Measurements from ENCODE around the gene TKT. TPM values are rescaled to one million over a fixed set of nuclear protein-coding genes. Genes with fewer than 3 reads are reported as not detected.

The TKT gene
- total RNA-seq, 1 donor from 2014 or later, result 564 TPM

DNA sequence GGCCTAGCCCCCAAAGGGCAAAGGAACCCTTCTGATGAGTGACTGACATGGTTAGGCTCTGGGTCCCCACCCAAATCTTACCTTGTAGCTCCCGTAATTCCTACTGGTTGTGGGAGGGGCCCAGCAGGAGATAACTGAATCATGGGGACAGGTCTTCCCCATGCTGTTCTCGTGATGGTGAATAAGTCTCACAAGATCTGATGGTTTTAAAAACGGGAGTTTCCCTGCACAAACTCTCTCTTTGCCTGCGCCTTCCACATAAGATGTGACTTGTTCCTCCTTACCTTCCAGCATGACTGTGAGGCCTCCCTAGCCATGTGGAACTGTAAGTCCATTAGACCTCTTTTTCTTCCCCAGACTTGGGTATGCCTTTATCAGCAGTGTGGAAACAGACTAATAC is 16.9 kb downstream of the TKT start:
- no peaks in the 10 kb centered on the region for H3K36me3 Mint-ChIP-seq (ENCODE audit: low read depth)
- peaks cover 20% of the 10 kb centered on the region for H3K4me1 Mint-ChIP-seq
- H3K27ac Mint-ChIP-seq (ENCODE audit: unreplicated experiment), result no peak overlapping the region
- H3K27me3 Mint-ChIP-seq (ENCODE audit: low read depth), result no peaks in the 10 kb centered on the region
- H3K4me3 Mint-ChIP-seq, result no peak overlapping the region
- no peak for DNase-seq (ENCODE audit: low read depth, low spot score)
- H3K9me3 Mint-ChIP-seq, result no peaks in the 10 kb centered on the region
- TF ChIP-seq, protein P1, sequence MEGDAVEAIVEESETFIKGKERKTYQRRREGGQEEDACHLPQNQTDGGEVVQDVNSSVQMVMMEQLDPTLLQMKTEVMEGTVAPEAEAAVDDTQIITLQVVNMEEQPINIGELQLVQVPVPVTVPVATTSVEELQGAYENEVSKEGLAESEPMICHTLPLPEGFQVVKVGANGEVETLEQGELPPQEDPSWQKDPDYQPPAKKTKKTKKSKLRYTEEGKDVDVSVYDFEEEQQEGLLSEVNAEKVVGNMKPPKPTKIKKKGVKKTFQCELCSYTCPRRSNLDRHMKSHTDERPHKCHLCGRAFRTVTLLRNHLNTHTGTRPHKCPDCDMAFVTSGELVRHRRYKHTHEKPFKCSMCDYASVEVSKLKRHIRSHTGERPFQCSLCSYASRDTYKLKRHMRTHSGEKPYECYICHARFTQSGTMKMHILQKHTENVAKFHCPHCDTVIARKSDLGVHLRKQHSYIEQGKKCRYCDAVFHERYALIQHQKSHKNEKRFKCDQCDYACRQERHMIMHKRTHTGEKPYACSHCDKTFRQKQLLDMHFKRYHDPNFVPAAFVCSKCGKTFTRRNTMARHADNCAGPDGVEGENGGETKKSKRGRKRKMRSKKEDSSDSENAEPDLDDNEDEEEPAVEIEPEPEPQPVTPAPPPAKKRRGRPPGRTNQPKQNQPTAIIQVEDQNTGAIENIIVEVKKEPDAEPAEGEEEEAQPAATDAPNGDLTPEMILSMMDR (conservative IDR thresholded peaks at IDR 0.05), result no peak

DNA sequence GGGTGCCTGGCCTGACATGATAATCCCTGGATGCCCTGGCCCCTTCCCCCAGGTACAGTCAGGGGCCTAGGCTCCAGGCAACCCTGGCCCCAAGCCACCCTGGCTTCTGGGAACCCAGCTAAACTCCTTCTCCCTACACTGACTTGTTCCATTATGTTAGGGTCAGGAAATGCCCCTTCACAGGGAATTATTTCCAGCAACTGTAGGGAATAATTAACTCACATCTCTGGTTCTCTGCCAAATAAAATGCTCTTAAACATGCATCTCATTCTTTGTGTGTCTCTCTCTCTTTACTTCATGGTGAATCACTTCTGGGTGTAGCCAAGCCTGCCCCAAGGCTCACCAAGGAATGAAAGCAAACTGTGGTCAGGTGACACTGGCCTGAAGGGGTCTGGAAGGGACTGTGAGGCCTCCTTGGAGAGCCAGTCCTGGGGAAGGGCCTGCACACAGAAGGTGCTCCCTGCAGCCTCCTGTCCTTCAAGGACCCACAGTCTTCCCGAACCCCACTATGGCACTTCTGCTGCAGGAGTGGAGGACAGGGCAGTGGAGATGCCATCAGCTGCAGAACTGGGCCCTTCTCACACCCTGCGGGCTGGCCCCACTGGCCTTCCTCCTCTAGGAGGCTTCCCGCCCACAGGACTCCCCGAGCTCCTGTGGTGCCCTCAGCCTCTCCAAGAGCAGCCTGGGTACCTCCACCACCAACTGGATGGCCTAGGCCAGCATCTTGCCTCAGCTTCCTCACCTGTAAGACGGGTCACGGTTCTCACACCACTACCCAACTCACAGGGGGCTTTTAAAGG is 17.6 kb downstream of the TKT start:
- Mint-ChIP-seq H3K4me3 (no peak overlapping the region), H3K27ac (ENCODE audit: unreplicated experiment) (peak overlapping the region; percentile 57), H3K9me3 (no peaks in the 10 kb centered on the region)

DNA sequence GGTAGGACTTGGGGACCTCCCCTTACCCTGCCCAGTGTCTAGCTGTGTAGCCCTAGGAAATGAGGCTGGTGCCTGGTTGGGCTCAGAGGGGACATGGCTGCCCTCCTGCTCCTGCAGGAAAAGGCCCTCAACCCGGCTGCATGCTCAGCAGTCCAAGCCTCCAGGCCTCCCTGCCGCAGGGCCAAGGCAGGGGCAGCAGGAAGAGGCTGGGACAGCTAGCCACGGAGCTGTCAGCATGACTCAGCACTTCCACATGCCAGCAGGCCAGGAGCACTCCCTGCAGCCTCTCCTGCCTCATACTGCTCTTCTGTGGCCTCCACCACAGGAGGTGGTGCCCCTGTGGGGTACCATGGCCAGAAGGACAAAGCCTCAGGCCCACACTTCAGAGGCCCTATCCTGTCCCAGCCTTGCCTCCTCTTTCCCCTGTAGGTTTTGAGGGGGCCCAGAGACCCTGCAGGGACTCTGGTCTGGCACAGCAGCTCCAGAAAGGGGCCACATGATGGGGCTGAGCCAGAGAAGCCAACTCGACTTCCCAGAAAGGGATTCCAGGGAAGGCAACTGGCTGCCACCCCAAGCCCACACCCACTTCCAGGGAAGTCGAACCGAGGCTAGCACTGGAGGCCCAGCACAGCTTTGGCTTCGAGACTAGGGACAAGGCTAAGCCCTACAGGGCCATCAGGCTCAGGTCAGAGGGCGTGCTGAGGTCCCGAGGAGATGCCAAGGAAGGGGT is 19.5 kb downstream of the TKT start:
- H3K36me3 Mint-ChIP-seq (ENCODE audit: low read depth), result no peaks in the 10 kb centered on the region
- DNase-seq (ENCODE audit: low read depth, low spot score), result no peak
- H3K27ac Mint-ChIP-seq (ENCODE audit: unreplicated experiment), result peak overlapping the region; percentile 71

More for the DNA sequence above, 17.6 kb downstream of the TKT start:
- Mint-ChIP-seq H3K27me3 (ENCODE audit: low read depth) (no peaks in the 10 kb centered on the region), H3K4me1 (peaks cover 14% of the 10 kb centered on the region), H3K36me3 (ENCODE audit: low read depth) (no peaks in the 10 kb centered on the region)
- TF ChIP-seq, protein P1 (conservative IDR thresholded peaks at IDR 0.05), result no peak
- no peak for DNase-seq (ENCODE audit: low read depth, low spot score)

DNA sequence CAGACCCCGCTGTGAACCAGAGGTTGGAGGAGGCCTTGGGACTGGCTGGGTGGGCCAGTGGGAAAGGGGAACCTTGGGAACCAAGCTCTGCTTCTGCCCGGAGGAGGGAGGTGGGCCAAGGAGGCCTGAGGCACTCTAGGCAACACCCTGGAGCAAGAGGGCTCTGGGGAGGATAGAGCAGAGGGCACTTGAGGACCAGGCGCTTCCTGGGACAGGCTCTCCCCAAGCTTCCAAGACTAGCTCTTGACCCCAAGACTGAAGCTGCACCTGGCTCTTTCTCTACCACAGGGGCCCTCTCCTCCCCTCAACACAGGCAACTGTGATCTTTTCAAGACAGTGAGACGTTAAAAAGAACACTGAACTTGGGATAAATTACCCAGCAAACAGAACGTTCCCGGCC is 20.3 kb downstream of the TKT start:
- no peaks in the 10 kb centered on the region for H3K27me3 Mint-ChIP-seq (ENCODE audit: low read depth)

More for the DNA sequence above, 19.5 kb downstream of the TKT start:
- H3K27me3 Mint-ChIP-seq (ENCODE audit: low read depth), result no peaks in the 10 kb centered on the region
- TF ChIP-seq, protein P1 (conservative IDR thresholded peaks at IDR 0.05), result no peak
- H3K4me3 Mint-ChIP-seq, result no peak overlapping the region
- H3K9me3 Mint-ChIP-seq, result no peaks in the 10 kb centered on the region
- H3K4me1 Mint-ChIP-seq, result peaks cover 4% of the 10 kb centered on the region

DNA sequence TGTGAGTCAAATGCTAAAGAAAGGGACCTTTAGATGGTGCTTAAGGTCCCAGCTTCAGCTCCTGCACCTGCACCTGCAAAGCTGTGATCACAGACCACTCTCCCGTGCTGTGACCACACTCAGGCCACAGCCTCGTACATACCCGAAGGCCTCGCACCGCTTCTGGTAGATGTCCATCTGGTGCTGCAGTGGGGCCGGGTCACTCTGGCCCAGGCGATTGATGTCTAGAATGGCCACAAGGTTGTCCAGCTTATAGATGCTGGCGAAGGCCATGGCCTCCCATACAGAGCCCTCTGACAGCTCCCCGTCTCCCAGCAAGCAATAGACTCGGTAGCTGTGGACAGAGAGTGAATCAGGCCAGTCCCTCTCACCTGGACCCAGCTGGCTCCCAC is 21.0 kb downstream of the TKT start:
- Mint-ChIP-seq H3K9me3 (no peaks in the 10 kb centered on the region), H3K27me3 (ENCODE audit: low read depth) (no peaks in the 10 kb centered on the region), H3K4me3 (no peak overlapping the region), H3K4me1 (peaks cover 4% of the 10 kb centered on the region), H3K36me3 (ENCODE audit: low read depth) (no peaks in the 10 kb centered on the region), H3K27ac (ENCODE audit: unreplicated experiment) (no peak overlapping the region)
- DNase-seq (ENCODE audit: low read depth, low spot score), result no peak
- TF ChIP-seq, protein P1 (conservative IDR thresholded peaks at IDR 0.05), result no peak

More for the DNA sequence above, 20.3 kb downstream of the TKT start:
- TF ChIP-seq, protein P1 (conservative IDR thresholded peaks at IDR 0.05), result no peak
- Mint-ChIP-seq H3K36me3 (ENCODE audit: low read depth) (no peaks in the 10 kb centered on the region), H3K27ac (ENCODE audit: unreplicated experiment) (peak overlapping the region; percentile 86), H3K9me3 (no peaks in the 10 kb centered on the region), H3K4me3 (no peak overlapping the region), H3K4me1 (peaks cover 4% of the 10 kb centered on the region)
- DNase-seq (ENCODE audit: low read depth, low spot score), result no peak

Data from neural crest cell (in vitro differentiated cells).